GM06990 (cell line): Measurements from ENCODE around the gene ANAPC1.
A peak's percentile ranks its signal among the peaks of the same experiment; 100 is the strongest.

Source experiments
- DNase-seq: peaks from one replicate; pipeline ENCODE4 v3.0.0-alpha.2; 2011; ENCODE audit not compliant: insufficient read length; ENCODE audit errors: extremely low read depth
- H3K27me3 ChIP-seq: replicated peaks from 2 replicates; pipeline ENCODE4 v1.6.0; 2011; ENCODE audit warnings: low read length; ENCODE audit not compliant: control insufficient read depth, insufficient read depth
- H3K36me3 ChIP-seq: 2 replicates; pipeline ENCODE4 v1.5.1; 2011; ENCODE audit warnings: low read length; ENCODE audit not compliant: control insufficient read depth, insufficient read depth
- H3K4me3 ChIP-seq: replicated peaks from 2 replicates; pipeline ENCODE4 v1.5.1; 2011; ENCODE audit warnings: low read depth, mild to moderate bottlenecking, control low read depth, low read length
- TF ChIP-seq, protein P1 (sequence below): IDR thresholded peaks from 2 replicates; pipeline ENCODE4 v1.5.1; 2011; ENCODE audit warnings: low read length, control low read depth, mild to moderate bottlenecking, inconsistent platforms; ENCODE audit not compliant: insufficient read depth, poor library complexity, severe bottlenecking

ANAPC1 gene

DNA sequence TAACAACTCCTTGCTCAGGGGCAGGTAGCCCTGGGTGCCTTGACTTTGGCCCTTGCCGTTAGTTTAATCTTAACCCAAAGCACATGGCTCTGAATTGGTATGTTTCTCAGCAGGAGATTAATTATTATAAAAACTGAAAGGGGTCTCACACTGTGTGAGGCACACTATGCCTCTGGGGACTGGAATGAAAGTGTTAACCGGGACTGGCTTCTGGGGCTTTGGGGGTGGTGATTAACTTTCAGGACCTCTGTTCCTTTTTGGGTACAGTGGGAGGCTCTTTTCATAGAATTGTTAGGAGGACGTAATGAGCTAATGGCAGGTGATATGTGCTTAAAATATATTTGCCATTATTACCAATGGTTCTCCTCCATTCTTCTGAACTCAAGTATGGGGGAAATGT is 19.5 kb upstream of the ANAPC1 start:
- H3K27me3 ChIP-seq = no peaks in the 10 kb centered on the region; the same call in 1 of the 2 replicates

DNA sequence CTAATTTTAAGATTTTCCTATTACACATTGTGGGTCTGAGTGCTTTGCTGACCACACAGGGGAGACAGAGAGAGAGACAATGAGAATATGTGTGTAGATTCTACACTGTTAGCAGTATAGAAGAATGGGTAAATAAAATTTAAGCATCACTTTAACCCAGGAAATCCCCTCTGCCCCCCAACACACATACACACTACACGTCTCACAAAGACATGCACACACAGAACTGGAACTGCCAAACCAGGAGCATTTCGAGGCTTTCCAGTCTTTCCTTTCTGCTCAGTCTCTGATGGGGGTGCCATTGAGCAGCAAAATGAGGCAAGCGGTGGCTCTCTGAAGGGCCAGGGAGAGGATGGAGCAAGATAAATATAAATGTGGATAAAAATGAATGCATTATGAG is 16.9 kb upstream of the ANAPC1 start:
- Histone ChIP-seq H3K4me3 (no peak overlapping the region), H3K36me3 (no peaks in the 10 kb centered on the region), H3K27me3 (no peaks in the 10 kb centered on the region; the same call in 1 of the 2 replicates)
- DNase-seq = no peak
- TF ChIP-seq, protein P1, sequence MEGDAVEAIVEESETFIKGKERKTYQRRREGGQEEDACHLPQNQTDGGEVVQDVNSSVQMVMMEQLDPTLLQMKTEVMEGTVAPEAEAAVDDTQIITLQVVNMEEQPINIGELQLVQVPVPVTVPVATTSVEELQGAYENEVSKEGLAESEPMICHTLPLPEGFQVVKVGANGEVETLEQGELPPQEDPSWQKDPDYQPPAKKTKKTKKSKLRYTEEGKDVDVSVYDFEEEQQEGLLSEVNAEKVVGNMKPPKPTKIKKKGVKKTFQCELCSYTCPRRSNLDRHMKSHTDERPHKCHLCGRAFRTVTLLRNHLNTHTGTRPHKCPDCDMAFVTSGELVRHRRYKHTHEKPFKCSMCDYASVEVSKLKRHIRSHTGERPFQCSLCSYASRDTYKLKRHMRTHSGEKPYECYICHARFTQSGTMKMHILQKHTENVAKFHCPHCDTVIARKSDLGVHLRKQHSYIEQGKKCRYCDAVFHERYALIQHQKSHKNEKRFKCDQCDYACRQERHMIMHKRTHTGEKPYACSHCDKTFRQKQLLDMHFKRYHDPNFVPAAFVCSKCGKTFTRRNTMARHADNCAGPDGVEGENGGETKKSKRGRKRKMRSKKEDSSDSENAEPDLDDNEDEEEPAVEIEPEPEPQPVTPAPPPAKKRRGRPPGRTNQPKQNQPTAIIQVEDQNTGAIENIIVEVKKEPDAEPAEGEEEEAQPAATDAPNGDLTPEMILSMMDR = peak; percentile 38

More for the DNA sequence above, 19.5 kb upstream of the ANAPC1 start:
- TF ChIP-seq, protein P1 = no peak
- DNase-seq = no peak
- H3K36me3 ChIP-seq = no peaks in the 10 kb centered on the region
- no peak overlapping the region for H3K4me3 ChIP-seq

DNA sequence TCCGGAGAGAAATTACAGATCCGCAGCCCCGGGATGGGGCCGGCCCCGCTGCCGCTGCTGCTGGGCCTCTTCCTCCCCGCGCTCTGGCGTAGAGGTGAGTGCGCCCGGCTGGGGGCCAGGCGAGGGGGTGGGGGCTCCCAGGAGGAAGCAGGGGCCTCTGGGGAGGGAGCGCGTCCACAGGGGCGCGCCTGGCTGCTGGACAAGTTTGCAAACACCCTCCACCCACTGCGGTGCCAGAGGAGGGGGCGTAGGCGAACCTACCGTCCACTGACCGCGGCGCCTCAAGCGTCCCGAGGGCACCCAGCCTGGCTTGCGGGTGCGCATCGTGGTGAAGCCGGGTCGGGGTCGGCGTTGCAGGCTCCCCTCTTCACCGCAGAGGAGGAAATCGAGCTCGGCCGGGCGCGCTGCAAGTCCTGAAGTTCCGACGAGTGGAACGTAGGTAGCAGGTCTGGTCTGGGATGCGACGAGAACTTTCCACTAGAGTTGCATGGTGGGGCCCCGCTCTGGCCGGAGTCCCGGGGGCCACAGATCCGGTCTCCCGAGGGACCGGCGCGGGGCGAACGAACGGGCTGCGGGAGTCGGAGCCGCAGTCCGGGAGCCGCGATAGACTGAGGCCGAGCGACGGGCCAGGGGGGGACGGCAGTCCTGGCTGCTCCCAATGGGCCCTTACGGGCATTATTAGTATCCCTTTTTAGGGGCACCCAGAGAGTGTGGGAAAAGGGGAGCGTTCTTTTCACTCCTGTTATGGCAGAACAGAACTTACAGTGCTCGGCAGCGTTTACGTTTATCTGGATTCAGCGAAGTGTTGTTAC is 14.9 kb upstream of the ANAPC1 start:
- H3K4me3 ChIP-seq = peak overlapping the region; percentile 59
- H3K36me3 ChIP-seq = no peaks in the 10 kb centered on the region
- H3K27me3 ChIP-seq = no peaks in the 10 kb centered on the region; the same call in 1 of the 2 replicates
- TF ChIP-seq, protein P1 = no peak
- peak; percentile 25 for DNase-seq

DNA sequence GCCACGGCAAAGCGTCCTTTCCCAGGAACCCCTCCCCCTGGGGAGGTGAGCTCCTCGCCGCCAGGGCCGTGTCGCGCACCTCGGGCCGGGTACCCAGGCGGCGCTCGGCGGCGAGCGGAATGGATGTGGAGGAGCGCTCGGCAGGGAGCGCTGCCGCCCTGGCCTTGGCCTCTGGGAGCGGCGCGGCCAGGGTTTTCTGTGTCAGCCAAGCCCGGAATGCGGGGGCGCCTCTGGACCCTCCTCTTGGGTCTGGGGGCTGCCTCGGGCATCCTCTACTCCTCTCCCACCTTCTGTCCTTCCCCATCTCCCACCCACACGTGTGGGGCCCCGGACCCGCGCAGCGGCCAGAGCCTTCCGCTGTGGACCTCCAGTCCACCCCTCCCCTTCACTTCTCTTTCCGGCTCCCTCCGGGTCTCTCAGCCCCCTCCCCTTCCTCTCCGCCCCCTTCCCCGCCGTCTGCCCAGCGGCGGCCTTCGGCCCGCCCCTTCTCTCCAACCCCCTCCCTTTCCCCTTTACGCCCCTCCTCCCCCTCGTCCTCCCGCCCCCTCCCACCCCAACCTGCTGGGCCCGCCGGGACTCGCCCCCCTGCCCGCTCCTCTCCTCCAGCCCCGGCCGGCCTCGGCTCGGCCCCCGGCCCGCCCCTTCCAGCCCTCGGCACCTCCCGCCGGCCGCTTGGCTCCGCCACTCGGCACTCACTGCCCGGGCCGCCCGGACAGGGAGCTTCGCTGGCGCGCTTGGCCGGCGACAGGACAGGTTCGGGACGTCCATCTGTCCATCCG is 14.1 kb upstream of the ANAPC1 start, which contains the start of gene MERTK:
TSS of gene MERTK (plus strand) at position 684 of the 779 bp plus-strand sequence. CDS start 129 bp downstream, outside the sequence.
- Histone ChIP-seq H3K27me3 (no peaks in the 10 kb centered on the region; the same call in 1 of the 2 replicates), H3K36me3 (no peaks in the 10 kb centered on the region), H3K4me3 (peak within 1 kb of the TSS; percentile 59)
- TF ChIP-seq, protein P1 = peak; percentile 58
- DNase-seq = peak; percentile 55

DNA sequence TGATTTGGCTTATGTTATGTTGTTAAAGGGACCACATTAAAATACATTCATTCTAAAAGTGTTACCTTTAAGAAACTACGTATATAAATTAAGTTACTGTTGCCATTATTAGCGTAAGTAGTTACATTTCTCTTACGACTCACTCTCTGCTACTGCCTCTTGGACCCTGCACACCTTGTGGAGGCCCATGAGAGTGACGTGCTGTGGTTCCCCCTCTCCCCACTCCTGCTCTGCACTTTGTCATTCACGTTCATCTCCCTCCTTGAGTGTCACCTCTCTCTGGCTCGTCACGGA is 13.6 kb upstream of the ANAPC1 start:
- TF ChIP-seq, protein P1 = no peak
- peak overlapping the region; percentile 59 for H3K4me3 ChIP-seq
- no peaks in the 10 kb centered on the region; the same call in 1 of the 2 replicates for H3K27me3 ChIP-seq
- no peaks in the 10 kb centered on the region for H3K36me3 ChIP-seq
- DNase-seq = no peak
